Esophagus squamous epithelium (tissue), 5 donors: ENCODE measurements around the gene TRIM49. TPM values are rescaled to one million over a fixed set of nuclear protein-coding genes. Genes with fewer than 3 reads are reported as not detected.
"Not testable (repeated sequence)": the region's sequence is repeated elsewhere in the genome, so short reads cannot be mapped to it uniquely, and the experiment has no call there.

ENCODE experiments used
- DNase-seq: peaks from one replicate; lab custom pipeline; 2025; lab: John Stamatoyannopoulos, UW
- H3K27ac ChIP-seq, 4 donors: fragments of 200-600 bp; sonication (generic); one replicate each; pipeline ENCODE4 v1.5.1; 2016 to 2019; ENCODE audit warnings: mild to moderate bottlenecking in 1 of 4
- H3K27me3 ChIP-seq, 4 donors: fragments of 200-600 bp; sonication (generic); 1 replicate in 3 of 4; 2 replicates in 1 of 4; pipeline versions ENCODE4 v1.5.1 to v1.6.0; 2017 to 2021; ENCODE audit warnings: antibody characterized with exemption in 1 of 4
- H3K36me3 ChIP-seq, 3 donors: fragments of 200-600 bp; sonication (generic); one replicate each; pipeline ENCODE4 v1.5.1; 2016 to 2019
- H3K4me1 ChIP-seq, 3 donors: fragments of 200-600 bp; sonication (generic); one replicate each; pipeline ENCODE4 v1.5.1; 2017 to 2019
- H3K4me3 ChIP-seq, 4 donors: fragments of 200-600 bp; sonication (generic); 1 replicate in 3 of 4; 2 replicates in 1 of 4; pipeline ENCODE4 v1.5.1; 2016 to 2019; ENCODE audit warnings: mild to moderate bottlenecking in 2 of 4, moderate library complexity in 1 of 4
- H3K9me3 ChIP-seq, 3 donors: fragments of 200-600 bp; sonication (generic); one replicate each; pipeline ENCODE4 v1.5.1; 2016 to 2019
- WGBS, 2 donors: methylation state at CpG; one replicate each; pipeline ENCODE4 v1.1.5; 2018; 5-methylcytosine and 5-hydroxymethylcytosine counted together
- intact Hi-C: fragments of 100-400 bp; cut with DNase I; formaldehyde crosslinking; loops from one replicate; pipeline ENCODE4 v1.15.0; 2022
- small RNA-seq, 4 donors: library from RNA; depleted of rRNA; stranded (forward); fragments of <200 nt; gene quantifications; one replicate each; pipeline ENCODE3, GENCODE V24; 2016
- total RNA-seq, 4 donors: library from RNA; depleted of rRNA; stranded (reverse); fragments of >200 nt; gene quantifications; one replicate each; pipeline ENCODE4 v1.1.0, GENCODE V29; 2016
- donor health status: DM: yes; HTN: yes; CAD: no.

The TRIM49 gene, protein sequence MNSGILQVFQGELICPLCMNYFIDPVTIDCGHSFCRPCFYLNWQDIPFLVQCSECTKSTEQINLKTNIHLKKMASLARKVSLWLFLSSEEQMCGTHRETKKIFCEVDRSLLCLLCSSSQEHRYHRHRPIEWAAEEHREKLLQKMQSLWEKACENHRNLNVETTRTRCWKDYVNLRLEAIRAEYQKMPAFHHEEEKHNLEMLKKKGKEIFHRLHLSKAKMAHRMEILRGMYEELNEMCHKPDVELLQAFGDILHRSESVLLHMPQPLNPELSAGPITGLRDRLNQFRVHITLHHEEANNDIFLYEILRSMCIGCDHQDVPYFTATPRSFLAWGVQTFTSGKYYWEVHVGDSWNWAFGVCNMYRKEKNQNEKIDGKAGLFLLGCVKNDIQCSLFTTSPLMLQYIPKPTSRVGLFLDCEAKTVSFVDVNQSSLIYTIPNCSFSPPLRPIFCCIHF
- total RNA-seq, result under 1 TPM in 1 of 4 donors, not detected in 3; 0.94 TPM

DNA sequence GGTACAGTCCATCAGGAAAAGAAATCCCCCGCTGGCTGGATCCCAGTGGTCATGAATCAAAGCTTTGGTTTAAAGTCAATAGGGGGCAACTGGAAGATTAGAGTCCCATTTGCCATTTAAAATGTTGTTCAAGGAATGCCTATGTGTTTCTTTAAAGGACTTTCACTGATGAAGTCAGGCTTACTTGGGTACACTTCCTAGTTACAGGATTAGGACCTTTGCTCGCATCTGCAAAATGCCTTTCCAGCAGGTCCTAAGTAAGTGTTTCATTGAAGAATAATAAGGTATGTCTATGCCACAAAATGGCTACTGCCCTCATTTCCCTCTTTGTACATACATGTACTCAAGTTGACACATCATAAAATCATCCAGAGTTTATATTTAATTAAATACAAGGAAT lies at the start of gene TRIM49:
Gene TRIM49 (minus strand): TSS at position 101 of the 400 bp plus-strand sequence. CDS start 4,106 bp downstream, outside the sequence.
- H3K36me3 ChIP-seq, H3K4me3 ChIP-seq, H3K9me3 ChIP-seq, H3K27me3 ChIP-seq, intact Hi-C loops, H3K4me1 ChIP-seq, DNase-seq, H3K27ac ChIP-seq: not testable (repeated sequence)
- 70 to 88% methylated on average over 1 of the region's 2 CpGs for WGBS, 2 donors

DNA sequence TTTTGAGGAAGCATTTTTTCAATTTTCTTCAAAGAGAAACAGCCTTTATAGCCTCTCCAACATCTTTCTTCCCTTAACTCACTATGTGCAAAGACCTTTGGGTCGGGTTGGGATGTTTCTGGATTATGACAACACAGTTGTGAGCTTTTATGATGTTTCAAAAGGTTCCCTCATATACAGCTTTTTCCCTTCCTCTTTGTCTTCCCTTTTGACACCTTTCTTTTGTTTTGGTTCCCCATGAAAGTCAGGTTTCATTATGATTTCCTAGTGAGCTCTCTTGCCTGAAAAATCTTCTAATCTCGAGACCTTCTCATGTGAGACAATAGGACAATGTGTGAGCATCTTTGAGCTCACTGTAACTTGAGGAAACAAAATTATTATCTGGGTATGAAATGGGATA lies 18.3 kb upstream of the TRIM49 start:
- DNase-seq, H3K27ac ChIP-seq, H3K4me1 ChIP-seq, H3K9me3 ChIP-seq, H3K36me3 ChIP-seq, H3K4me3 ChIP-seq, H3K27me3 ChIP-seq, intact Hi-C loops: not testable (repeated sequence)
- 25 to 58% methylated on average over 1 of the region's 2 CpGs for WGBS, 2 donors

DNA sequence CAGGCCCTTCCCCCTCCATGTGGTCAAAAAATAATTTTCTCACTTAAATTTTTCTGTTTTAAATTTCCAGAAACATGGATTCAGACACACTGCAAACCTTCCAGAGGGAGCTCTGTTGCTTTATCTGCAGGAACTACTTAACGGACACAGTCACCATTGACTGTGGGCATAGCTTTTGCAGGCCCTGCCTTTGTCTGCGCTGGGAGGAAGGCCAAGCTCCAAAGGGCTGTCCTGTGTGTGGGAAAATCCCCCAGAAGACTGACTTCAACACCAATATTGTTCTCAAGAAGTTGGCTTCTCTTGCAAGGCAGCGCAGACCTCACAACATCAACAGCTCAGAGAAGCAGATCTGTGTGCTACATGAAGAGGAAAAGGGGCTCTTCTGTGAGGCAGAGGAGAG lies 11.6 kb upstream of the TRIM49 start:
- H3K36me3 ChIP-seq, H3K4me1 ChIP-seq, intact Hi-C loops, H3K9me3 ChIP-seq, DNase-seq, H3K4me3 ChIP-seq, H3K27ac ChIP-seq, H3K27me3 ChIP-seq: not testable (repeated sequence)
- no CpG with 5 or more reads among the region's 3 CpGs for WGBS, 2 donors

DNA sequence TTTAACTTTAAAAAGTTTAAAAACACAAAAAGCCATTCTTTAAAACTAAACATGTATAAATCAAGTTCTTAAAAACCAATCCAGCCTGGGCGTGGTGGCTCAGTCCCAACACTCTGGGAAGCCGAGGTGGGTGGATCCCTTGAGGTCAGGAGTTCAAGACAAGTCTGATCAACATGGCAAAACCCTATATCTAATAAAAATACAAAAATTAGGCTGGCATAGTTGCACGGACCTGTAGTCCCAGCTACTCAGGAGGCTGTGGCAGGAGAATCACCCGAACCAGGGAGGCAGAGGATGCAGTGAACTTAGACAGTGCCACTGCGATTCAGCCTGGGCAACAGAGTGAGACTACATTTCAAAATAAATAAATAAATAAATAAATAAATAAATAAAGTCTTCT lies 5.2 kb upstream of the TRIM49 start:
- H3K4me3 ChIP-seq, H3K27me3 ChIP-seq, H3K4me1 ChIP-seq, DNase-seq, H3K27ac ChIP-seq, H3K36me3 ChIP-seq, H3K9me3 ChIP-seq, intact Hi-C loops: not testable (repeated sequence)
- 50 to 73% methylated on average over 5 of the region's 5 CpGs for WGBS, 2 donors

DNA sequence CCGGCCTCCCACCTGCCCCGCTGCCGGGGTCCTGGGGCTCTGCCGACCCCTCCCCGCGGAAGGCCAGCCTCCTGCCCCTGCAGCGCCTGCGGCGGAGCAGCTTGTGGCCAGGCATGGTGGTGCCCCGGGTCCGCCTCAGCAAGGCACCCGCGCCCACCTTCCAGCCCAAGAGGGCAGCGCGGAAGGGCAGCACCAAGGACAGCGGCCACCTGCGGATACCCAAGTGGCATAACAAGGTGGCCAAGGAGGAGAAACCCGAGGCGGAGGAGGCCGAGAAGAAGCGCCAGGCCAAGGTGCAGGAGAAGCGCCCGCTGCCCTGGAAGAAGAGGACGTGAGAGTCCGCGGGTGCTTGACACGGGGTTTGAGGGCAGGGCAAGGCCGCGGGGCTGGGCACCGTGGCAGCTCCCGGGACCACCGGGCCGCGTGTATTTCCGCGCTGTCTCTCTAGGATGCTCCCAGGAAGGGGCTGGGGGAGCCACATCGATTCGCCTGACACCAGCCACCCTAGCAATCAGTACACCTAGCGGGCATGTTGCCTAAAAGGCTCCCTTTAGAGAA lies 20.8 kb downstream of the TRIM49 start:
- H3K9me3 ChIP-seq, H3K27me3 ChIP-seq, H3K4me3 ChIP-seq, DNase-seq, H3K4me1 ChIP-seq, H3K36me3 ChIP-seq, intact Hi-C loops, H3K27ac ChIP-seq: not testable (repeated sequence)
- no CpG with 5 or more reads among the region's 39 CpGs for WGBS, 2 donors

DNA sequence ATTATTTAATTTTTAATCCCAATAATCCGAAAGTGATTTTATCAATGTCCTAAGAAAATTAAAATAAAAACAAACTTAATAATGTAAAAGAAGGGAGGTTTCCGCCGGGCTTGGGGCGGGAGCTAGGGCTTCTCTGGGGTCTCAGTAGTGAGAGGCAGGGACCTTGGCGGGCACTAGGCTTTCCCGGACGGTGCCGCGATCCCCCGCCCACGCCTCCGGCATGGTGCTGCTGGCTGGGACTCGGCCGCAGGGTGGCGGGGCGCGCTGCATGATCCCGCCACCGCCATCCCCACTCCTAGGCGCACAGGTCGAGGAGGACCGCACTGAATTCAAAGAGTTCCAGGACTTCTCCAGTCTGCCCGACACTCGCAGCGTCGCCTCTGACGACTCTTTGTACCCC lies 22.6 kb downstream of the TRIM49 start:
- H3K4me3 ChIP-seq, DNase-seq, H3K9me3 ChIP-seq, intact Hi-C loops, H3K36me3 ChIP-seq, H3K27me3 ChIP-seq, H3K4me1 ChIP-seq, H3K27ac ChIP-seq: not testable (repeated sequence)
- WGBS, 2 donors, result 36 to 42% methylated on average over 9 to 11 of the region's 27 CpGs

DNA sequence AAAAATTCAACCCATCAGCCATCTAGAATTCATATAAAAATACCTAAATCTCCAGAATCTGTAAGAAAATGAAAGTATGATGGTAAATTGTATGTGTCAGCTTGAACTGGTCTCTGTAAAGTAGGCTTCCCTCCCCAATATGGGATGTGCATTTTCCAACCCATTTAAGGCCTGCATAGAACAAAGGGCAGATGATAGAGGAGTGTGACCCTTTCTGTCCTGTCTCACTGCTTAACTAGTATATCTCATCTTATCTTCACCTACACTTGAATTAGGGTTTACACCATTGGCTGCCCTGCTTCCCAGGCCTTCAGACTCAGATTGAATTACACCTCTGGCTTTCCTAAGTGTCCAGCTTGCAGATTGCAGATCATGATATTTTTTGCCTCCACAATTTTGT lies 57.6 kb downstream of the TRIM49 start:
- H3K27ac ChIP-seq, H3K27me3 ChIP-seq, intact Hi-C loops, H3K4me1 ChIP-seq, DNase-seq, H3K9me3 ChIP-seq, H3K36me3 ChIP-seq, H3K4me3 ChIP-seq: not testable (repeated sequence)

Small RNA genes within 50 kb of the gene (small RNA-seq; reads per million reads assigned to genes)
- 0 reads per million in 4 donors for gene AP003122.3

Other genes starting within 250 kb of the TRIM49 start
- gene TRIM77, start 98.3 kb downstream of the TRIM49 start, total RNA-seq, result not detected
- gene TRIM64B, start 69.9 kb upstream of the TRIM49 start, total RNA-seq, result not detected
- gene TRIM49D1, start 113.7 kb upstream of the TRIM49 start, total RNA-seq, result not detected
- not detected for gene TRIM49D2, start 115.5 kb upstream of the TRIM49 start, total RNA-seq
- not detected for gene TRIM64, start 157.5 kb upstream of the TRIM49 start, total RNA-seq
- not detected for gene TRIM49C, start 222.5 kb upstream of the TRIM49 start, total RNA-seq